ENCODE data around the gene MACROH2A2. TPM values are rescaled to one million over a fixed set of nuclear protein-coding genes. Genes with fewer than 3 reads are reported as not detected.
"Not testable (repeated sequence)": the region's sequence is repeated elsewhere in the genome, so short reads cannot be mapped to it uniquely, and the experiment has no call there.

MACROH2A2 gene
- total RNA-seq, 1 experiment from 2014 or later = 3.0 TPM

DNA sequence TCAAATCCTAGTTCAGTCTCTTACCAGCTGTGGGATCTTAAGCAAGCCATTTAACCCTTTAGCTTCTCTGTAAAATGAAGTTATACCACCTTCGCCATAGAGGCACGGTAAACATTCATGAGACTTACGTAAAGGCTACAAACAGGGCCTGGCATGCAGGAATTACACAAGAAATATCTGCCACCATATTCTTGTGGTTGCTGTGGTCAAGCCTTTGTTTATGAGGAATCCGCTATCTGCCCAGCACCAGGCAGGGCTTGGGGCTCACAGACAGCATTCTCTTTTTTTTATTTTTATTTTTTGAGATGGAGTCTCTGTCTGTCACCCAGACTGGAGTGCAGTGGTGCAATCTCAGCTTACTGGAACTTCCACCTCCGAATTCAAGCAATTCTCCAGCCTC, 70.1 kb downstream of the MACROH2A2 start:
- intact Hi-C loops (cut with micrococcal nuclease; ENCODE audit: unreplicated experiment) = no loop called here
- no peak for TF ChIP-seq CTCF (IDR thresholded peaks at IDR 0.05)
- TF ChIP-seq POLR2AphosphoS5 (IDR thresholded peaks at IDR 0.05; ENCODE audit: low read depth, low read length) = no peak
- no peak for TF ChIP-seq REST (IDR thresholded peaks at IDR 0.05; ENCODE audit: insufficient read depth in 1 of 2, low read depth in 2 of 2, low read length in 1 of 2)
- TF ChIP-seq SIN3A (IDR thresholded peaks at IDR 0.05; ENCODE audit: borderline replicate concordance, insufficient read depth, low read depth, low read length) = no peak
- no peak for TF ChIP-seq TCF7L2 (IDR thresholded peaks at IDR 0.05; ENCODE audit: low read depth, low read length)
- no peak for ATAC-seq
- H3K27ac ChIP-seq (ENCODE audit: low read length) = no peak overlapping the region
- POLR2A ChIA-PET = no interaction called here
- no peaks in the 10 kb centered on the region for H3K4me1 ChIP-seq (ENCODE audit: control insufficient read depth, insufficient read depth, low read length)
- no peak overlapping the region for H3K4me3 ChIP-seq (ENCODE audit: low read depth in 2 of 2, low read length in 2 of 2)
- no peaks in the 10 kb centered on the region for H3K36me3 ChIP-seq (ENCODE audit: control insufficient read depth, insufficient read depth, low read length)
- CTCF ChIA-PET = no interaction called here
- H3K27me3 ChIP-seq (ENCODE audit: control insufficient read depth, insufficient read depth, low read length) = no peaks in the 10 kb centered on the region
- no TSS peak for BruUV-seq (replicated peaks)
- DNase-seq (ENCODE audit: low read depth, low spot score) = no peak
- in situ Hi-C loops (cut with HindIII; ENCODE audit: low pct_unique_long_range_greater_than_20kb, low sequenced_read_pairs) = no loop called here
- no peaks in the 10 kb centered on the region for H3K9me3 ChIP-seq (ENCODE audit: control insufficient read depth, insufficient read depth, low read depth, low read length)

DNA sequence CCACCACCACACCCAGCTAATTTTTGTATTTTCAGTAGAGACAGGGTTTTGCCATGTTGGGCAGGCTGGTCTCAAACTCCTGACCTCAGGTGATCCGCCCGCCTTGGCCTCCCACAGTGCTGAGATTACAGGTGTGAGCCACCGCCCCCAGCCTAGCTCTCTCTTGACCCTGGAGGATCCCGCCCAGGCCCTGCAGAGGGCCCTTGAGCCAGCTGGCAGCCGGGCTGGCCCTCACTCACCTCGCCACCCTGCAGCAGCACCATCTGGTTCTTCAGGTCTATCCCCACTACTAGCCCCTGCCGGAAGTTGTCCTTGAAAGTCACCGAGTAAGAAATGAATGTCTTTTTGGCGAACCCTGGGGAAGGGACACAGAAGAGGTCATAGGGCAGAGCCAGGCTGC, 70.5 kb downstream of the MACROH2A2 start:
- CTCF ChIA-PET; H3K9me3 ChIP-seq (ENCODE audit: control insufficient read depth, insufficient read depth, low read depth, low read length); POLR2A ChIA-PET; H3K4me3 ChIP-seq (ENCODE audit: low read depth in 2 of 2, low read length in 2 of 2); ATAC-seq; H3K4me1 ChIP-seq (ENCODE audit: control insufficient read depth, insufficient read depth, low read length); H3K27me3 ChIP-seq (ENCODE audit: control insufficient read depth, insufficient read depth, low read length); DNase-seq (ENCODE audit: low read depth, low spot score); intact Hi-C loops (cut with micrococcal nuclease; ENCODE audit: unreplicated experiment); H3K36me3 ChIP-seq (ENCODE audit: control insufficient read depth, insufficient read depth, low read length); in situ Hi-C loops (cut with HindIII; ENCODE audit: low pct_unique_long_range_greater_than_20kb, low sequenced_read_pairs); BruUV-seq (replicated peaks); H3K27ac ChIP-seq (ENCODE audit: low read length): not testable (repeated sequence)

DNA sequence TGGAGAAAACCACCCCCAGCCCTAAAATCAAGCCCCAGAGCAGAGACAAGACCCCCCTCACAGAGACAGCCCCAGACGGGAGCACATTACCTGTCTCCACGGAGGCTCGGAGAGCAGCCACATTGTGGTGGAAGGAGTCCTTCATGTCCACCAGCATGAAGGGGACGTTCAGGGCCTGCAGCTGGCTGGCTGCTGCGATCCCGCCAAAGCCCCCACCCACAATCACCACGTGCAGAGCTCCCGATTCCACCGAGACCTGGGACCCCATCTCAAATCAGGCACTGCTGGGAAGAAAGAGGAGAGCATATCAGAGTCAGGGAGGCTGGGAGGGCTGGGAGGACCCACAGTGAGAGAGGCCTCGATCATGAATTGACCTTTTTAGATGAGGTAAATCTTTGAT, 71.2 kb downstream of the MACROH2A2 start:
- POLR2A ChIA-PET = no interaction called here
- Histone ChIP-seq H3K27ac (ENCODE audit: low read length) (no peak overlapping the region), H3K9me3 (ENCODE audit: control insufficient read depth, insufficient read depth, low read depth, low read length) (no peaks in the 10 kb centered on the region), H3K27me3 (ENCODE audit: control insufficient read depth, insufficient read depth, low read length) (no peaks in the 10 kb centered on the region), H3K4me3 (ENCODE audit: low read depth in 2 of 2, low read length in 2 of 2) (no peak overlapping the region), H3K4me1 (ENCODE audit: control insufficient read depth, insufficient read depth, low read length) (no peaks in the 10 kb centered on the region), H3K36me3 (ENCODE audit: control insufficient read depth, insufficient read depth, low read length) (no peaks in the 10 kb centered on the region)
- DNase-seq (ENCODE audit: low read depth, low spot score) = no peak
- in situ Hi-C loops (cut with HindIII; ENCODE audit: low pct_unique_long_range_greater_than_20kb, low sequenced_read_pairs) = no loop called here
- no TSS peak for BruUV-seq (replicated peaks)
- no peak for ATAC-seq
- no peak for TF ChIP-seq TCF7L2 (IDR thresholded peaks at IDR 0.05; ENCODE audit: low read depth, low read length)
- CTCF ChIA-PET = no interaction called here
- intact Hi-C loops (cut with micrococcal nuclease; ENCODE audit: unreplicated experiment) = no loop called here
